Stomach (tissue), 9 donors: Measurements from ENCODE around the gene REX1BD. TPM values are rescaled to one million over a fixed set of nuclear protein-coding genes. Genes with fewer than 3 reads are reported as not detected.
A peak's percentile ranks its signal among the peaks of the same experiment; 100 is the strongest.

Source experiments
- DNase-seq, 2 donors: peaks; one replicate each; pipeline versions ENCODE4 v3.0.0 to v3.0.0-alpha.2; 2013 to 2019
- H3K27ac ChIP-seq, 5 donors: fragments of 200-600 bp in 4 of 5; sonication (generic) in 4 of 5; one replicate each; pipeline ENCODE4 v1.5.1; 2013 to 2019; ENCODE audit warnings: mild to moderate bottlenecking in 1 of 5, moderate library complexity in 1 of 5
- H3K27me3 ChIP-seq, 3 donors: fragments of 200-600 bp; sonication (generic); one replicate each; pipeline ENCODE4 v1.5.1; 2017 to 2019; ENCODE audit warnings: mixed run types in 1 of 3
- H3K36me3 ChIP-seq, 4 donors: fragments of 200-600 bp; sonication (generic); 1 replicate in 3 of 4; 2 replicates in 1 of 4; pipeline ENCODE4 v1.5.1; 2016 to 2019
- H3K4me1 ChIP-seq, 4 donors: fragments of 200-600 bp; sonication (generic); one replicate each; pipeline ENCODE4 v1.5.1; 2016 to 2019
- H3K4me3 ChIP-seq, 4 donors: fragments of 200-600 bp; sonication (generic) in 3 of 4; one replicate each; pipeline ENCODE4 v1.5.1; 2016 to 2019; ENCODE audit warnings: mild to moderate bottlenecking in 1 of 4
- H3K9me3 ChIP-seq, 4 donors: fragments of 200-600 bp; sonication (generic); one replicate each; pipeline ENCODE4 v1.5.1; 2016 to 2019
- EP300 ChIP-seq: sonication (generic); formaldehyde crosslinking; IDR thresholded peaks from one replicate; pipeline ENCODE4 v1.6.1; 2017; ENCODE audit warnings: antibody characterized with exemption
- POLR2A ChIP-seq, 4 donors: fragments of 450-650 bp; IDR thresholded peaks; one replicate each; pipeline ENCODE4 v1.6.1; 2016; ENCODE audit warnings: antibody characterized with exemption in 4 of 4, control low read depth in 2 of 4, mild to moderate bottlenecking in 1 of 4, moderate library complexity in 1 of 4
- POLR2AphosphoS5 ChIP-seq, 3 donors: sonication (generic); formaldehyde crosslinking; IDR thresholded peaks; one replicate each; pipeline ENCODE4 v1.6.1; 2016; ENCODE audit warnings: antibody characterized with exemption in 3 of 3
- WGBS, 5 donors: extraction: QIAGEN DNeasy Blood & Tissue Kit in 3 of 5; methylation state at CpG; one replicate each; pipeline versions ENCODE4 v1.1.5 to v1.1.7; 2013 to 2018; 5-methylcytosine and 5-hydroxymethylcytosine counted together
- intact Hi-C: fragments of 100-400 bp; cut with DNase I; formaldehyde crosslinking; loops from one replicate; pipeline ENCODE4 v1.15.1; 2023; ENCODE audit warnings: low total_unique reads
- polyA plus RNA-seq, 3 donors: library from polyadenylated mRNA; stranded (reverse); fragments of 200-250 nt; gene quantifications; one replicate each; pipeline ENCODE4 v1.2.3, GENCODE V29; 2013
- total RNA-seq, 5 donors: library from RNA; depleted of rRNA; stranded (reverse); fragments of >200 nt; gene quantifications; one replicate each; pipeline versions ENCODE4 v1.1.0 to v1.2.3, GENCODE V29; 2014 to 2016
- TF ChIP-seq, protein P1 (sequence below), 7 experiments: fragments of 450-650 bp in 4 of 7; fragments of 200-600 bp in 3 of 7; sonication (generic) in 3 of 7; IDR thresholded peaks; one replicate each; pipeline ENCODE4 v1.5.1; 2016 to 2019; ENCODE audit warnings: antibody characterized with exemption in 7 of 7, control low read depth in 2 of 7, mild to moderate bottlenecking in 1 of 7
- donor health status: healthy with polysubstance abuse.
- donor health status: Bipolar disorder and iron deficiency.
- donor health status: healthy.

The REX1BD gene
- total and polyA plus RNA-seq, 8 donors = 15.6 to 483 (median 114) TPM

DNA sequence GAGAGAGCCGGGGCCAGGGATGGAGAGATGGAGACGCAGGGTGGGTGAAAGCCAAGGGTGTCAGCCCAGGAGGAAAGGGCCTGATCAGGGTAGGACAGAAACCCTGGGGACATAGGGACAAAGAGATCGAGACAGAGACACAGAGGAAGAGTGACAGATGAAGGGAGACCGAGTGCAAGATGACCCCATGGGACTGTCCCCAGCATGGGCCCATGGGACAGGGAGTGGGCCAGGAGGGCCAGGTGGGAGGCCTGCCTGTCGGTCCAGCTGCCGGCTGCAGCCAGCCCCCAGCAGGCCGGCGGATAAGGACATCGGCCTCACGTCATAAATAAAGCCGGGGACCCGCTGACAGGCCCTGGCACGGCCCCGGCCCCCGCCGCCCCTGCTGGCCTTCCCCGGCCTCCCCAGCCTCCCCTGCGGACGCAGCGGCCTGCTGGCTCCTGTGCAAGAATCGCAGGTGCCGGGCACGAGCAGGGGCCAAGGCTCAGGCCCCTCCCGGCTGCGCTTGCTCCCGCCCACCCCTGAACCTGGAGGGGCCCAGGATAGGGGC, 6.3 kb downstream of the REX1BD start:
- peak overlapping the region; percentile 38 to 48 (median 42) for H3K4me3 ChIP-seq
- intact Hi-C loops = loop anchor here (5.0 kb wide), 1 partner anchor 252 kb away; no protein-coding TSS in a partner anchor
- TF ChIP-seq POLR2AphosphoS5 (IDR thresholded peaks at IDR 0.05) (no peak), POLR2A (IDR thresholded peaks at IDR 0.05) (no peak), EP300 (no peak)
- TF ChIP-seq, protein P1, sequence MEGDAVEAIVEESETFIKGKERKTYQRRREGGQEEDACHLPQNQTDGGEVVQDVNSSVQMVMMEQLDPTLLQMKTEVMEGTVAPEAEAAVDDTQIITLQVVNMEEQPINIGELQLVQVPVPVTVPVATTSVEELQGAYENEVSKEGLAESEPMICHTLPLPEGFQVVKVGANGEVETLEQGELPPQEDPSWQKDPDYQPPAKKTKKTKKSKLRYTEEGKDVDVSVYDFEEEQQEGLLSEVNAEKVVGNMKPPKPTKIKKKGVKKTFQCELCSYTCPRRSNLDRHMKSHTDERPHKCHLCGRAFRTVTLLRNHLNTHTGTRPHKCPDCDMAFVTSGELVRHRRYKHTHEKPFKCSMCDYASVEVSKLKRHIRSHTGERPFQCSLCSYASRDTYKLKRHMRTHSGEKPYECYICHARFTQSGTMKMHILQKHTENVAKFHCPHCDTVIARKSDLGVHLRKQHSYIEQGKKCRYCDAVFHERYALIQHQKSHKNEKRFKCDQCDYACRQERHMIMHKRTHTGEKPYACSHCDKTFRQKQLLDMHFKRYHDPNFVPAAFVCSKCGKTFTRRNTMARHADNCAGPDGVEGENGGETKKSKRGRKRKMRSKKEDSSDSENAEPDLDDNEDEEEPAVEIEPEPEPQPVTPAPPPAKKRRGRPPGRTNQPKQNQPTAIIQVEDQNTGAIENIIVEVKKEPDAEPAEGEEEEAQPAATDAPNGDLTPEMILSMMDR (IDR thresholded peaks at IDR 0.05) = no peak
- no peaks in the 10 kb centered on the region for H3K9me3 ChIP-seq
- DNase-seq = no peak
- 8 to 23% (median 16%) methylated on average over 8 to 26 of the region's 26 CpGs for WGBS, 5 donors
- H3K4me1 ChIP-seq = peaks cover 18 to 40% (median 32%) of the 10 kb centered on the region in 4 donors
- peak overlapping the region in 1 of 5 donors; percentile 72 for H3K27ac ChIP-seq
- peaks cover 0 to 52% (median 39%) of the 10 kb centered on the region in 3 donors for H3K27me3 ChIP-seq
- peaks cover 8 to 20% (median 16%) of the 10 kb centered on the region in 4 donors for H3K36me3 ChIP-seq

DNA sequence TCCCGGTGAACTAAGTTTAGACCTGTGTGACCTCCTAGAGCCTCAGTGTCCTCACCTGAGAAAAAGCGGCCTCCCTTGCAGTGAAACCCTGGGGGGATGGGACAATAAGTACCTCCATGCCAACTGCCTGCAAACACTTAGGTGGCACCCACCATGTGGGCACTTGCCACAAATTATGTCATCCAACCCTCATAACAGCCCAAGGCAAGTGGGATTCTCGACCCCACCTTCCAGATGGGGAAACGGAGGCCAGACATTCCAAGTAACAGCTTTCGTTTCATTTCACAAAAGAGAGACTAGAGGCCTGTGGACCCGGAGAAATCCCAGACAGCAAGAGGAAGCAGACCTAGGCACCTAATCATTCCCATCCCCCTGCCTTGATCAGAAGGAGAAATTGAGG, 6.9 kb downstream of the REX1BD start:
- no peak overlapping the region for H3K4me3 ChIP-seq
- intact Hi-C loops = no loop called here
- WGBS, 5 donors = 59 to 78% (median 68%) methylated on average over 4 to 6 of the region's 6 CpGs

DNA sequence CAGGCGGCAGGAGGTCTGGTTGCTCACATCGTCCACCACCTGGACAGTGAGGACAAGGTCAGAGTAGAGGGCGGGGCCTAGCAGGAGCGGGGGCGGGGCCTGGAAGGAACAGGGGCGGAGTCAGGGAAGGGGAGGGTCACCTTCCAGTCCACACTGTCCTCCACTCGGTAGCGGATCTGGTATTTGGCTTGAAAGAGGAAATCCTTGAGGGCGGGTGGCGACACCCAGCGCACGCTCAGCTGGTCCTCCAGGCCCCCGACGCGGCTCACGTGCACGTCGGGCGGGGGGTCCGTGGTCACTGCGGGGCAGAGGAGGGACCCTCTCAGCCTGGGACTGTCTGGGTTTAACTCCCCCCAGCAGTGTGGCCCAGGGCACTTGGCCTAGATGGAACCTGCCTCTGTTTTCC, 8.2 kb downstream of the REX1BD start:
- H3K4me3 ChIP-seq = no peak overlapping the region
- H3K27me3 ChIP-seq = peaks cover 0 to 70% (median 43%) of the 10 kb centered on the region in 3 donors
- H3K36me3 ChIP-seq = peaks cover 0 to 6% (median 4%) of the 10 kb centered on the region in 4 donors
- H3K27ac ChIP-seq = no peak overlapping the region
- intact Hi-C loops = no loop called here
- WGBS, 5 donors = 4 to 21% (median 19%) methylated on average over 21 of the region's 21 CpGs
- no peak for TF ChIP-seq EP300
- TF ChIP-seq, protein P1 (IDR thresholded peaks at IDR 0.05) = no peak
- no peak for TF ChIP-seq POLR2AphosphoS5 (IDR thresholded peaks at IDR 0.05)
- TF ChIP-seq POLR2A (IDR thresholded peaks at IDR 0.05) = no peak
- peaks cover 17 to 30% (median 23%) of the 10 kb centered on the region in 4 donors for H3K4me1 ChIP-seq
- DNase-seq = peak; percentile 51 to 67
- no peaks in the 10 kb centered on the region for H3K9me3 ChIP-seq

More for the DNA sequence above, 6.9 kb downstream of the REX1BD start:
- H3K4me1 ChIP-seq = peaks cover 17 to 34% (median 26%) of the 10 kb centered on the region in 4 donors
- TF ChIP-seq POLR2A (IDR thresholded peaks at IDR 0.05) (no peak), POLR2AphosphoS5 (IDR thresholded peaks at IDR 0.05) (no peak), EP300 (no peak)
- TF ChIP-seq, protein P1 (IDR thresholded peaks at IDR 0.05) = no peak
- no peak overlapping the region for H3K27ac ChIP-seq
- DNase-seq = no peak
- no peaks in the 10 kb centered on the region for H3K9me3 ChIP-seq
- H3K36me3 ChIP-seq = peaks cover 7 to 17% (median 14%) of the 10 kb centered on the region in 4 donors
- peaks cover 0 to 58% (median 39%) of the 10 kb centered on the region in 3 donors for H3K27me3 ChIP-seq

DNA sequence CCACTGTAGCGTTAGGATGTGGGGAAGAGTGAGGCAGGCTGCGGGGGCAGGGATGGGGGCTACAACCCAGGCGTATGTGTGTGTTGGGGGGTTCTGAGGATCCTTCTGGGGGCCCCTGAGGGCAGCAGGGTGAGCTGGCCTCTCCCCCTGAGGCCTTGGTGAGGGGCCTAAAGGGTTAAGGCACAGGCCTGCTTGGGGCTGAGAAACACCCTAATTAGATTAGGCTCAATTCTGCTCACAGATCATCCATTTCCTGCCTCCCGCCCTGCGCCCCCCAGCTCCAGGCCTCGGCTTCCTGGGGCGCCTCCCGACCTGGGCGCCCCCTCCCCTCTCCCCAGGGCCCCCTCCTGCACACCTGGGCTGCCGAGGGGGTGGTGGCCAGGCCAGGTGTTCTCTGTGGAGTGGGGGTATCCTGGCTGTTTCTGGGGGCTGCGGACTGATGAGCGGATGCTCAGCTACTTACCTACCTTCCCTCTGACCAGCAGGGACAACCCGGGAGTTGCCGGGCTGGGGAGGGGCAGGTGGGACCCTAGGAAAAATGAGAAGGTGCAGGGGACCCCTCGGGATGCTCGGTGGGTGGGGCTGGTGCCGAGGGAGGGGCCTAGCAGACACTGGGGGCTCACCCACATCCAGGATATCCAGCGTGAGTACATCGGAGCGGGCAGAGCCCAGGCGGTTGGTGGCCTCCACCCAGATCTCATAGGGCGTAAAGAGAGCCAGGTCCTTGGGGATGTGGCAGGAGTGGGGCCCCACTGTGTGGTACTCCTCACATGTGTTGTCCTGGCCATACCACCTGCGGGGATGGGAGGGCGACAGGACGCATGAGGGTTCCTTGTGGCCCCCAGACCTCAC, 9.4 kb downstream of the REX1BD start:
- DNase-seq = no peak
- Histone ChIP-seq H3K27ac (no peak overlapping the region), H3K36me3 (no peaks in the 10 kb centered on the region), H3K9me3 (no peaks in the 10 kb centered on the region), H3K27me3 (peaks cover 0 to 82% (median 53%) of the 10 kb centered on the region in 3 donors), H3K4me3 (no peak overlapping the region), H3K4me1 (peaks cover 17 to 30% (median 23%) of the 10 kb centered on the region in 4 donors)
- TF ChIP-seq EP300 (no peak), POLR2AphosphoS5 (IDR thresholded peaks at IDR 0.05) (no peak), POLR2A (IDR thresholded peaks at IDR 0.05) (no peak)
- TF ChIP-seq, protein P1 (IDR thresholded peaks at IDR 0.05) = no peak
- intact Hi-C loops = no loop called here
- 42 to 45% (median 43%) methylated on average over 22 to 25 of the region's 25 CpGs for WGBS, 5 donors
